Renal cortex interstitium (tissue), 11 donors: ENCODE measurements around the gene TRPM1. TPM values are rescaled to one million over a fixed set of nuclear protein-coding genes. Genes with fewer than 3 reads are reported as not detected.
A peak's percentile ranks its signal among the peaks of the same experiment; 100 is the strongest.

Experiments
- DNase-seq, 11 donors: peaks; one replicate each; pipeline ENCODE4 v3.0.0-alpha.2; 2013; ENCODE audit warnings: low read depth in 9 of 11, low spot score in 4 of 11; ENCODE audit errors: extremely low read depth in 1 of 11
- polyA plus RNA-seq, 3 donors: library from polyadenylated mRNA; unstranded; fragments of 120-200 nt; gene quantifications; one replicate each; pipeline ENCODE4 v1.2.1, GENCODE V29; 2013; ENCODE audit not compliant: insufficient read length in 3 of 3

TRPM1 gene
- polyA plus RNA-seq, 3 donors: 0.24 to 0.58 (median 0.37) TPM

GRCh38 chr15:30956216-30957124 lies 145.1 kb downstream of the TRPM1 start:
- DNase-seq: peak in 1 of 11 donors; percentile 2

GRCh38 chr15:30954674-30955073 lies 146.9 kb downstream of the TRPM1 start:
- DNase-seq: no peak

- no peak for DNase-seq
Observed at GRCh38 chr15:30953731-30954378, 147.7 kb downstream of the TRPM1 start.

GRCh38 chr15:30953183-30953582 lies 148.3 kb downstream of the TRPM1 start:
- DNase-seq: no peak

Other genes starting within 250 kb of the TRPM1 start
- 10 to 100 TPM; 29.1 to 39.8 (median 30.8) TPM for gene FAN1, start 197.8 kb downstream of the TRPM1 start, polyA plus RNA-seq
- 10 to 100 TPM; 45.5 to 72.1 (median 55.1) TPM for gene MTMR10, start 110.1 kb downstream of the TRPM1 start, polyA plus RNA-seq
- gene KLF13, start 225.1 kb upstream of the TRPM1 start, polyA plus RNA-seq: 10 to 100 TPM; 67.5 to 76.0 (median 74.1) TPM